ENCODE data around the gene THOC7. TPM values are rescaled to one million over a fixed set of nuclear protein-coding genes. Genes with fewer than 3 reads are reported as not detected.

The THOC7 gene
- total RNA-seq, 1 donor from 2014 or later = 103 TPM

- H3K9me3 Mint-ChIP-seq = no peaks in the 10 kb centered on the region
- H3K36me3 Mint-ChIP-seq (ENCODE audit: low read depth) = peaks cover 24% of the 10 kb centered on the region
- DNase-seq (ENCODE audit: low spot score) = no peak
- H3K4me1 Mint-ChIP-seq (ENCODE audit: low read depth) = peaks cover 30% of the 10 kb centered on the region
- intact Hi-C loops (cut with micrococcal nuclease) = loop anchor here (2.0 kb wide), 1 partner anchor 22 kb away; no protein-coding TSS in a partner anchor
- H3K4me3 Mint-ChIP-seq (ENCODE audit: low read depth) = no peak overlapping the region
- no peaks in the 10 kb centered on the region for H3K27me3 Mint-ChIP-seq (ENCODE audit: low read depth)
- H3K27ac Mint-ChIP-seq = no peak overlapping the region
These were observed 8.7 kb upstream of the THOC7 start for GRCh38 chr3:63872135-63872924.

GRCh38 chr3:63870615-63871005, 7.0 kb upstream of the THOC7 start:
- Mint-ChIP-seq H3K36me3 (ENCODE audit: low read depth) (peaks cover 34% of the 10 kb centered on the region), H3K27me3 (ENCODE audit: low read depth) (no peaks in the 10 kb centered on the region), H3K9me3 (no peaks in the 10 kb centered on the region), H3K4me1 (ENCODE audit: low read depth) (peaks cover 34% of the 10 kb centered on the region), H3K4me3 (ENCODE audit: low read depth) (no peak overlapping the region), H3K27ac (no peak overlapping the region)
- no peak for DNase-seq (ENCODE audit: low spot score)
- intact Hi-C loops (cut with micrococcal nuclease) = no loop called here

- Mint-ChIP-seq H3K27me3 (ENCODE audit: low read depth) (no peaks in the 10 kb centered on the region), H3K4me3 (ENCODE audit: low read depth) (no peak overlapping the region), H3K27ac (no peak overlapping the region), H3K36me3 (ENCODE audit: low read depth) (peaks cover 37% of the 10 kb centered on the region), H3K4me1 (ENCODE audit: low read depth) (peaks cover 35% of the 10 kb centered on the region), H3K9me3 (no peaks in the 10 kb centered on the region)
- intact Hi-C loops (cut with micrococcal nuclease) = loop anchor here (10.0 kb wide), 2 partner anchors 95 to 155 kb away; partner anchors contain the start of gene PSMD6
- no peak for DNase-seq (ENCODE audit: low spot score)
These were observed 6.5 kb upstream of the THOC7 start for GRCh38 chr3:63869940-63870614.

GRCh38 chr3:63867225-63867624, 3.6 kb upstream of the THOC7 start:
- no peak overlapping the region for H3K27ac Mint-ChIP-seq
- H3K4me1 Mint-ChIP-seq (ENCODE audit: low read depth) = peaks cover 41% of the 10 kb centered on the region
- intact Hi-C loops (cut with micrococcal nuclease) = loop anchor here (10.0 kb wide), 2 partner anchors 98 to 158 kb away; partner anchors contain the start of gene PSMD6
- H3K27me3 Mint-ChIP-seq (ENCODE audit: low read depth) = no peaks in the 10 kb centered on the region
- H3K4me3 Mint-ChIP-seq (ENCODE audit: low read depth) = no peak overlapping the region
- H3K36me3 Mint-ChIP-seq (ENCODE audit: low read depth) = peaks cover 45% of the 10 kb centered on the region
- DNase-seq (ENCODE audit: low spot score) = no peak
- H3K9me3 Mint-ChIP-seq = no peaks in the 10 kb centered on the region

- no peaks in the 10 kb centered on the region for H3K27me3 Mint-ChIP-seq (ENCODE audit: low read depth)
- peaks cover 39% of the 10 kb centered on the region for H3K36me3 Mint-ChIP-seq (ENCODE audit: low read depth)
- H3K9me3 Mint-ChIP-seq = no peaks in the 10 kb centered on the region
- H3K4me3 Mint-ChIP-seq (ENCODE audit: low read depth) = peak overlapping the region; percentile 81
- DNase-seq (ENCODE audit: low spot score) = no peak
- peak overlapping the region; percentile 76 for H3K27ac Mint-ChIP-seq
- H3K4me1 Mint-ChIP-seq (ENCODE audit: low read depth) = peaks cover 43% of the 10 kb centered on the region
- intact Hi-C loops (cut with micrococcal nuclease) = loop anchor here (1.0 to 10.0 kb wide), 3 partner anchors 46 to 160 kb away; partner anchors contain the start of gene PSMD6
These were observed 1.3 kb upstream of the THOC7 start for GRCh38 chr3:63864965-63865327.

GRCh38 chr3:63864008-63864964, 681 bp upstream of the THOC7 start:
- peak overlapping the region; percentile 76 for H3K27ac Mint-ChIP-seq
- H3K4me3 Mint-ChIP-seq (ENCODE audit: low read depth) = peak overlapping the region; percentile 81
- peaks cover 46% of the 10 kb centered on the region for H3K4me1 Mint-ChIP-seq (ENCODE audit: low read depth)
- H3K9me3 Mint-ChIP-seq = no peaks in the 10 kb centered on the region
- peaks cover 42% of the 10 kb centered on the region for H3K36me3 Mint-ChIP-seq (ENCODE audit: low read depth)
- intact Hi-C loops (cut with micrococcal nuclease) = loop anchor here (1.0 to 10.0 kb wide), 3 partner anchors 47 to 161 kb away; partner anchors contain the start of gene PSMD6
- DNase-seq (ENCODE audit: low spot score) = peak; percentile 44
- H3K27me3 Mint-ChIP-seq (ENCODE audit: low read depth) = no peaks in the 10 kb centered on the region

- Mint-ChIP-seq H3K27ac (peak overlapping the region; percentile 94), H3K36me3 (ENCODE audit: low read depth) (peaks cover 37% of the 10 kb centered on the region), H3K4me1 (ENCODE audit: low read depth) (peaks cover 46% of the 10 kb centered on the region), H3K27me3 (ENCODE audit: low read depth) (no peaks in the 10 kb centered on the region), H3K4me3 (ENCODE audit: low read depth) (peak overlapping the region; percentile 84), H3K9me3 (no peaks in the 10 kb centered on the region)
- intact Hi-C loops (cut with micrococcal nuclease) = loop anchor here (10.0 kb wide), 2 partner anchors 102 to 162 kb away; partner anchors contain the start of gene PSMD6
- DNase-seq (ENCODE audit: low spot score) = no peak
These were observed 828 bp downstream of the THOC7 start for GRCh38 chr3:63862804-63863149.

GRCh38 chr3:63861306-63861705, 2.3 kb downstream of the THOC7 start:
- Mint-ChIP-seq H3K4me3 (ENCODE audit: low read depth) (no peak overlapping the region), H3K27ac (no peak overlapping the region), H3K4me1 (ENCODE audit: low read depth) (peaks cover 48% of the 10 kb centered on the region), H3K9me3 (no peaks in the 10 kb centered on the region), H3K36me3 (ENCODE audit: low read depth) (peaks cover 29% of the 10 kb centered on the region), H3K27me3 (ENCODE audit: low read depth) (no peaks in the 10 kb centered on the region)
- DNase-seq (ENCODE audit: low spot score) = no peak
- intact Hi-C loops (cut with micrococcal nuclease) = loop anchor here (10.0 kb wide), 2 partner anchors 103 to 163 kb away; partner anchors contain the start of gene PSMD6

- no peak for DNase-seq (ENCODE audit: low spot score)
- Mint-ChIP-seq H3K4me3 (ENCODE audit: low read depth) (peak overlapping the region; percentile 2), H3K27ac (no peak overlapping the region), H3K9me3 (no peaks in the 10 kb centered on the region), H3K36me3 (ENCODE audit: low read depth) (peaks cover 28% of the 10 kb centered on the region), H3K27me3 (ENCODE audit: low read depth) (no peaks in the 10 kb centered on the region), H3K4me1 (ENCODE audit: low read depth) (peaks cover 49% of the 10 kb centered on the region)
- intact Hi-C loops (cut with micrococcal nuclease) = loop anchor here (10.0 kb wide), 2 partner anchors 104 to 164 kb away; partner anchors contain the start of gene PSMD6
These were observed 2.8 kb downstream of the THOC7 start for GRCh38 chr3:63860776-63861175.

GRCh38 chr3:63857311-63857710, 6.3 kb downstream of the THOC7 start:
- Mint-ChIP-seq H3K4me1 (ENCODE audit: low read depth) (peaks cover 40% of the 10 kb centered on the region), H3K36me3 (ENCODE audit: low read depth) (peaks cover 12% of the 10 kb centered on the region), H3K27ac (no peak overlapping the region), H3K4me3 (ENCODE audit: low read depth) (no peak overlapping the region), H3K27me3 (ENCODE audit: low read depth) (no peaks in the 10 kb centered on the region), H3K9me3 (no peaks in the 10 kb centered on the region)
- DNase-seq (ENCODE audit: low spot score) = no peak
- intact Hi-C loops (cut with micrococcal nuclease) = no loop called here

GRCh38 chr3:63855333-63855940, 8.2 kb downstream of the THOC7 start:
- Mint-ChIP-seq H3K27ac (no peak overlapping the region), H3K36me3 (ENCODE audit: low read depth) (peaks cover 20% of the 10 kb centered on the region), H3K4me3 (ENCODE audit: low read depth) (no peak overlapping the region), H3K27me3 (ENCODE audit: low read depth) (no peaks in the 10 kb centered on the region), H3K4me1 (ENCODE audit: low read depth) (peaks cover 31% of the 10 kb centered on the region), H3K9me3 (no peaks in the 10 kb centered on the region)
- no peak for DNase-seq (ENCODE audit: low spot score)
- intact Hi-C loops (cut with micrococcal nuclease) = no loop called here

- peaks cover 20% of the 10 kb centered on the region for H3K36me3 Mint-ChIP-seq (ENCODE audit: low read depth)
- no peak overlapping the region for H3K27ac Mint-ChIP-seq
- intact Hi-C loops (cut with micrococcal nuclease) = no loop called here
These were observed 10.5 kb downstream of the THOC7 start for GRCh38 chr3:63853106-63853505.

More at GRCh38 chr3:63853106-63853505, 10.5 kb downstream of the THOC7 start:
- no peak overlapping the region for H3K4me3 Mint-ChIP-seq (ENCODE audit: low read depth)
- no peak for DNase-seq (ENCODE audit: low spot score)
- no peaks in the 10 kb centered on the region for H3K27me3 Mint-ChIP-seq (ENCODE audit: low read depth)
- peaks cover 24% of the 10 kb centered on the region for H3K4me1 Mint-ChIP-seq (ENCODE audit: low read depth)
- no peaks in the 10 kb centered on the region for H3K9me3 Mint-ChIP-seq

Data from activated T-helper 2 cell treated with anti-CD3 and anti-CD28 coated beads, Interferon-gamma antibody, Interleukin-2, Interleukin-4, amounts not matched to agents 10 μg/mL and 5 μg/mL and 100 μg/mL, durations not matched to agents 14 hours and 24 hours and 36 hours (primary cell).